ENCODE data around the gene ROPN1L.
"Not testable (repeated sequence)": the region's sequence is repeated elsewhere in the genome, so short reads cannot be mapped to it uniquely, and the experiment has no call there.

ROPN1L gene

GRCh38 chr5:10497554-10497953, 55.9 kb downstream of the ROPN1L start:
- in situ Hi-C loops (cut with MboI; ENCODE audit: low sequenced_read_pairs), result no loop called here

GRCh38 chr5:10498350-10498749, 56.7 kb downstream of the ROPN1L start:
- in situ Hi-C loops (cut with MboI; ENCODE audit: low sequenced_read_pairs), result no loop called here

GRCh38 chr5:10499066-10499465, 57.4 kb downstream of the ROPN1L start:
- in situ Hi-C loops (cut with MboI; ENCODE audit: low sequenced_read_pairs), result no loop called here

- in situ Hi-C loops (cut with MboI; ENCODE audit: low sequenced_read_pairs), result no loop called here
Observed at GRCh38 chr5:10499776-10500175, 58.1 kb downstream of the ROPN1L start.

- in situ Hi-C loops (cut with MboI; ENCODE audit: low sequenced_read_pairs), result no loop called here
Observed at GRCh38 chr5:10500669-10501068, 59.0 kb downstream of the ROPN1L start.

GRCh38 chr5:10501554-10502075, 59.9 kb downstream of the ROPN1L start:
- in situ Hi-C loops (cut with MboI; ENCODE audit: low sequenced_read_pairs), result no loop called here

GRCh38 chr5:10502130-10502529, 60.5 kb downstream of the ROPN1L start:
- in situ Hi-C loops (cut with MboI; ENCODE audit: low sequenced_read_pairs), result no loop called here

GRCh38 chr5:10502578-10502977, 60.9 kb downstream of the ROPN1L start:
- in situ Hi-C loops (cut with MboI; ENCODE audit: low sequenced_read_pairs), result no loop called here

- in situ Hi-C loops (cut with MboI; ENCODE audit: low sequenced_read_pairs), result no loop called here
Observed at GRCh38 chr5:10503321-10503720, 61.6 kb downstream of the ROPN1L start.

GRCh38 chr5:10503997-10504793, 62.5 kb downstream of the ROPN1L start:
- in situ Hi-C loops (cut with MboI; ENCODE audit: low sequenced_read_pairs), result no loop called here

GRCh38 chr5:10505517-10506095, 63.9 kb downstream of the ROPN1L start:
- in situ Hi-C loops (cut with MboI; ENCODE audit: low sequenced_read_pairs), result no loop called here

GRCh38 chr5:10506535-10506934, 64.9 kb downstream of the ROPN1L start:
- in situ Hi-C loops (cut with MboI; ENCODE audit: low sequenced_read_pairs), result no loop called here

GRCh38 chr5:10507575-10508096, 66.0 kb downstream of the ROPN1L start:
- in situ Hi-C loops (cut with MboI; ENCODE audit: low sequenced_read_pairs), result no loop called here

- in situ Hi-C loops (cut with MboI; ENCODE audit: low sequenced_read_pairs), result no loop called here
Observed at GRCh38 chr5:10509575-10509974, 67.9 kb downstream of the ROPN1L start.

GRCh38 chr5:10511741-10512640, 70.3 kb downstream of the ROPN1L start:
- in situ Hi-C loops (cut with MboI; ENCODE audit: low sequenced_read_pairs), result no loop called here

- in situ Hi-C loops (cut with MboI; ENCODE audit: low sequenced_read_pairs), result no loop called here
Observed at GRCh38 chr5:10513501-10514442, 72.1 kb downstream of the ROPN1L start.

GRCh38 chr5:10514572-10514971, 72.9 kb downstream of the ROPN1L start:
- in situ Hi-C loops (cut with MboI; ENCODE audit: low sequenced_read_pairs), result not testable (repeated sequence)
